IMR-90 (cell line): Measurements from ENCODE around the gene GLCCI1. TPM values are rescaled to one million over a fixed set of nuclear protein-coding genes. Genes with fewer than 3 reads are reported as not detected.

ENCODE experiments used
- ATAC-seq: fragments of 200-7000 bp; cut with Tn5 transposase; 2 replicates; pipeline ENCODE4 v1.9.1; 2020; ENCODE audit warnings: low read depth, mild to moderate bottlenecking, moderate library complexity
- BruUV-seq: library from RNA; stranded (reverse); fragments of 400-500 nt; replicated peaks from 2 replicates; lab custom pipeline; 2021; lab: Mats Ljungman, UMichigan
- CTCF ChIA-PET: fragments of 300-600 bp; formaldehyde crosslinking; extraction: SDS; loops from one replicate; lab custom pipeline; 2021; ENCODE audit warnings: antibody characterized with exemption; lab: Yijun Ruan, JAX
- POLR2A ChIA-PET: fragments of 300-600 bp; sonication (Branson Sonifier 250); formaldehyde crosslinking; loops from one replicate; lab custom pipeline; 2022; ENCODE audit warnings: antibody characterized with exemption; ENCODE audit not compliant: unreplicated experiment; lab: Charles Lee
- DNase-seq: peaks from one replicate; pipeline ENCODE4 v3.0.0; 2013
- H2AFZ ChIP-seq: replicated peaks from 2 replicates; pipeline ENCODE3; 2013; ENCODE audit warnings: low read length, mild to moderate bottlenecking; ENCODE audit not compliant: poor library complexity
- H2AK5ac ChIP-seq: 2 replicates; pipeline ENCODE4 v1.6.1; 2013; ENCODE audit warnings: low read depth, low read length, inconsistent platforms
- H2AK9ac ChIP-seq: replicated peaks from 2 replicates; pipeline ENCODE3; 2013; ENCODE audit warnings: mild to moderate bottlenecking, low read depth, low read length, moderate library complexity; ENCODE audit not compliant: poor library complexity
- H2BK120ac ChIP-seq: 2 replicates; pipeline ENCODE4 v1.6.1; 2013; ENCODE audit warnings: low read depth, low read length, inconsistent platforms
- H2BK15ac ChIP-seq: 3 replicates; pipeline ENCODE4 v1.6.1; 2013; ENCODE audit warnings: low read depth, low read length, inconsistent platforms
- H2BK20ac ChIP-seq: 2 replicates; pipeline ENCODE4 v1.6.1; 2013; ENCODE audit warnings: low read depth, mild to moderate bottlenecking, inconsistent platforms, low read length, moderate library complexity
- H2BK5ac ChIP-seq: 2 replicates; pipeline ENCODE4 v1.6.1; 2013; ENCODE audit warnings: mild to moderate bottlenecking, low read depth, low read length, inconsistent platforms; ENCODE audit not compliant: poor library complexity, severe bottlenecking
- H3K14ac ChIP-seq: replicated peaks from 2 replicates; pipeline ENCODE4 v1.6.1; 2013; ENCODE audit warnings: low read depth, low read length, inconsistent platforms
- H3K18ac ChIP-seq: 2 replicates; pipeline ENCODE4 v1.6.1; 2013; ENCODE audit warnings: low read depth, low read length, control low read depth
- H3K23ac ChIP-seq: 2 replicates; pipeline ENCODE4 v1.6.1; 2013; ENCODE audit warnings: low read depth, low read length, inconsistent platforms
- H3K27ac ChIP-seq: 2 replicates; pipeline ENCODE4 v1.5.1; 2013; ENCODE audit warnings: mild to moderate bottlenecking, control low read depth, low read length; ENCODE audit not compliant: insufficient read depth
- H3K27me3 ChIP-seq: 2 replicates; pipeline ENCODE4 v1.6.1; 2013; ENCODE audit warnings: low read length; ENCODE audit not compliant: control insufficient read depth, insufficient read depth
- H3K36me3 ChIP-seq: 2 replicates; pipeline ENCODE4 v1.6.1; 2013; ENCODE audit warnings: low read length, mixed read lengths; ENCODE audit not compliant: control insufficient read depth, insufficient read depth
- H3K4ac ChIP-seq: 2 replicates; pipeline ENCODE4 v1.6.1; 2013; ENCODE audit warnings: low read depth, low read length, inconsistent platforms
- H3K4me1 ChIP-seq: 2 replicates; pipeline ENCODE4 v1.6.1; 2013; ENCODE audit warnings: low read length, mixed read lengths; ENCODE audit not compliant: control insufficient read depth, insufficient read depth
- H3K4me2 ChIP-seq: 2 replicates; pipeline ENCODE4 v1.6.1; 2013; ENCODE audit warnings: low read depth, mild to moderate bottlenecking, control low read depth, low read length, moderate library complexity
- H3K4me3 ChIP-seq: 2 replicates; pipeline ENCODE4 v1.5.1; 2013; ENCODE audit warnings: low read depth, mild to moderate bottlenecking, control low read depth, low read length, moderate library complexity; ENCODE audit not compliant: insufficient read depth
- H3K56ac ChIP-seq: 2 replicates; pipeline ENCODE4 v1.6.1; 2013; ENCODE audit warnings: low read length, inconsistent platforms; ENCODE audit not compliant: insufficient read depth; ENCODE audit errors: extremely low read depth
- H3K79me1 ChIP-seq, 2 experiments: 2 replicates each; pipeline ENCODE4 v1.6.1; 2013; ENCODE audit warnings: low read length in 2 of 2, inconsistent platforms in 1 of 2, low read depth in 1 of 2
- H3K9ac ChIP-seq: 2 replicates; pipeline ENCODE4 v1.6.1; 2013; ENCODE audit warnings: low read depth, low read length, control low read depth
- H3K9me1 ChIP-seq: 2 replicates; pipeline ENCODE4 v1.6.1; 2013; ENCODE audit warnings: low read length, inconsistent platforms; ENCODE audit not compliant: insufficient read depth
- H3K9me3 ChIP-seq: 2 replicates; pipeline ENCODE4 v1.6.1; 2013; ENCODE audit warnings: low read length; ENCODE audit not compliant: control insufficient read depth, insufficient read depth
- H4K20me1 ChIP-seq: 2 replicates; pipeline ENCODE4 v1.6.1; 2013; ENCODE audit warnings: low read length, inconsistent platforms; ENCODE audit not compliant: insufficient read depth
- H4K5ac ChIP-seq: 2 replicates; pipeline ENCODE4 v1.6.1; 2013; ENCODE audit warnings: mild to moderate bottlenecking, low read depth, low read length, control low read depth
- H4K8ac ChIP-seq, 2 experiments: 2 replicates each; pipeline ENCODE4 v1.6.1; 2013; ENCODE audit warnings: low read depth in 2 of 2, low read length in 2 of 2, control low read depth in 1 of 2, inconsistent platforms in 1 of 2
- H4K91ac ChIP-seq: 2 replicates; pipeline ENCODE4 v1.6.1; 2013; ENCODE audit warnings: low read depth, low read length, inconsistent platforms; ENCODE audit not compliant: insufficient read depth
- FOS ChIP-seq: fragments of 150-350 bp; IDR thresholded peaks from 2 replicates; pipeline ENCODE4 v1.6.1; 2016; ENCODE audit warnings: low read depth, low read length
- MAFK ChIP-seq: IDR thresholded peaks from 2 replicates; pipeline ENCODE4 v1.6.1; 2012; ENCODE audit warnings: low read depth, low read length, improper control_type of control experiment
- POLR2A ChIP-seq: IDR thresholded peaks from 2 replicates; pipeline ENCODE4 v1.6.1; 2012; ENCODE audit warnings: mild to moderate bottlenecking, low read depth, low read length
- RFX5 ChIP-seq: IDR thresholded peaks from 2 replicates; pipeline ENCODE4 v1.8.0; 2012; ENCODE audit warnings: low read depth, mild to moderate bottlenecking, low read length, moderate library complexity
- SMC3 ChIP-seq: fragments of 150-350 bp; IDR thresholded peaks from 2 replicates; pipeline ENCODE4 v1.6.1; 2016; ENCODE audit warnings: low read depth, mild to moderate bottlenecking, antibody characterized with exemption, low read length, moderate library complexity
- WGBS, 2 experiments: methylation state at CpG; one replicate each; pipeline versions ENCODE4 v1.1.5 to v1.1.7; 2013; ENCODE audit warnings: missing lambda C conversion rate in 2 of 2; ENCODE audit not compliant: insufficient read length in 1 of 2; ENCODE audit errors: extremely low coverage in 2 of 2; 5-methylcytosine and 5-hydroxymethylcytosine counted together
- dilution Hi-C: fragments of 300-500 bp; cut with HindIII; formaldehyde crosslinking; loops from one replicate; pipeline ENCODE4 v1.14.3; 2018; ENCODE audit warnings: low sequenced_read_pairs; ENCODE audit not compliant: unreplicated experiment
- in situ Hi-C: fragments of 300-500 bp; cut with MboI; formaldehyde crosslinking; loops from 3 replicates; pipeline ENCODE4 v1.14.3; 2019; ENCODE audit warnings: low sequenced_read_pairs, inconsistent platforms, mixed read lengths
- intact Hi-C: fragments of 100-400 bp; cut with micrococcal nuclease; formaldehyde crosslinking; loops from 2 replicates; pipeline ENCODE4 v1.10.0; 2022
- polyA plus RNA-seq, 3 experiments: library from polyadenylated mRNA; depleted of rRNA; stranded (reverse); fragments of >200 nt; gene quantifications; 2 replicates each; pipeline ENCODE4 v1.2.3, GENCODE V29; 2012; ENCODE audit warnings: low replicate concordance in 1 of 3
- total RNA-seq: library from RNA; depleted of rRNA; stranded (reverse); fragments of >200 nt; gene quantifications from 2 replicates; pipeline ENCODE4 v1.2.3, GENCODE V29; 2012

The GLCCI1 gene
- total and polyA plus RNA-seq, 2 of the 4 experiments (the other 2 are of a cell fraction): 4.1 to 6.2 TPM

DNA sequence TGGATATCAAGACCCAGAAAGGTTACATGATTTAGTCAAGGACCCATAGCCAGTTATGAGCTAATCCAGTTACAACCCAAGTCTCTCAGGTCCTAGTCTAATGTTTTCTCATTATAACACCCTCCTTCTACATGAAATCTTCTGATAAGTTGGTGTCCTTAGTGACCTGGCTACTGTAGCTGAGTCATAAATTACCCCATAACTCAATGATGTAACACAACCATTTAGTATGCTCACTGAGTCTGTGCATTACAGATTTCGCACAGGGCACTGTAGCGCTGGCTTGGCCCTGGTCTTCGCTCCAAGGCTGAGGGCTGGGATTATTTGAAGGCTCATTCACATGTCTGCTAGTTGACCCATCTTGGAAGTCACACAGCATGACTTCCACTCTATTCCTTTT lies 36.0 kb upstream of the GLCCI1 start:
- TF ChIP-seq POLR2A: no peak
- no peak for TF ChIP-seq MAFK
- no peak for TF ChIP-seq RFX5
- no peak for TF ChIP-seq SMC3
- no peak for TF ChIP-seq FOS
- H3K27ac ChIP-seq: no peak overlapping the region
- dilution Hi-C loops: no loop called here
- no TSS peak for BruUV-seq
- intact Hi-C loops: no loop called here
- no peaks in the 10 kb centered on the region for H4K20me1 ChIP-seq
- no peak overlapping the region for H2BK120ac ChIP-seq
- H3K4me1 ChIP-seq: no peaks in the 10 kb centered on the region
- no peak overlapping the region for H2AK5ac ChIP-seq
- H4K8ac ChIP-seq: no peak overlapping the region
- no peaks in the 10 kb centered on the region for H3K9me1 ChIP-seq
- no peak overlapping the region for H4K91ac ChIP-seq
- H3K23ac ChIP-seq: no peak overlapping the region
- no peak overlapping the region for H3K18ac ChIP-seq
- 80% methylated on average over 1 of the region's 3 CpGs; no CpG with 5 or more reads in 1 of the 2 experiments for WGBS, 2 experiments
- H3K4me2 ChIP-seq: no peak overlapping the region
- H3K14ac ChIP-seq: no peak overlapping the region
- H3K36me3 ChIP-seq: no peaks in the 10 kb centered on the region
- H2BK15ac ChIP-seq: no peak overlapping the region
- no peak overlapping the region for H3K4me3 ChIP-seq
- H3K9me3 ChIP-seq: no peaks in the 10 kb centered on the region
- ATAC-seq (no peak), DNase-seq (no peak)
- CTCF ChIA-PET: no interaction called here
- no peak overlapping the region for H2BK20ac ChIP-seq
- no peak overlapping the region for H4K5ac ChIP-seq
- H3K79me1 ChIP-seq: no peaks in the 10 kb centered on the region
- H3K27me3 ChIP-seq: no peaks in the 10 kb centered on the region
- no peak overlapping the region for H2BK5ac ChIP-seq
- no peak overlapping the region for H2AFZ ChIP-seq
- POLR2A ChIA-PET: no interaction called here
- H3K4ac ChIP-seq: no peak overlapping the region
- in situ Hi-C loops: no loop called here
- no peak overlapping the region for H2AK9ac ChIP-seq
- no peak overlapping the region for H3K56ac ChIP-seq
- H3K9ac ChIP-seq: no peak overlapping the region
